HCT116 (cell line): ENCODE measurements around the gene LALBA.

Source experiments
- CTCF ChIP-seq, 3 experiments: fragments of 200-600 bp in 1 of 3; sonication (generic) in 1 of 3; IDR thresholded peaks in 2 of 3; conservative IDR thresholded peaks in 1 of 3; 2 replicates each; pipeline ENCODE4 v1.5.1; 2012 to 2017; ENCODE audit warnings: low read depth in 2 of 3, low read length in 2 of 3, antibody characterized with exemption in 1 of 3, borderline replicate concordance in 1 of 3, control low read depth in 1 of 3, mild to moderate bottlenecking in 1 of 3, mixed read lengths in 1 of 3, mixed run types in 1 of 3, moderate library complexity in 1 of 3; ENCODE audit not compliant: insufficient read depth in 1 of 3
- EZH2 ChIP-seq: fragments of 200-600 bp; sonication (generic); IDR thresholded peaks from 2 replicates; pipeline ENCODE4 v1.6.1; 2017; ENCODE audit warnings: antibody characterized with exemption, mixed run types
- MAX ChIP-seq: IDR thresholded peaks from 2 replicates; pipeline ENCODE4 v1.6.1; 2012
- POLR2A ChIP-seq: IDR thresholded peaks from 2 replicates; pipeline ENCODE4 v1.7.0; 2011; ENCODE audit warnings: borderline replicate concordance; ENCODE audit not compliant: insufficient read depth, insufficient read length; ENCODE audit errors: extremely low read depth
- REST ChIP-seq: IDR thresholded peaks from 2 replicates; pipeline ENCODE4 v1.6.1; 2012; ENCODE audit warnings: low read depth
- SP1 ChIP-seq: IDR thresholded peaks from 2 replicates; pipeline ENCODE4 v1.6.1; 2012; ENCODE audit warnings: low read depth
- TCF7L2 ChIP-seq: IDR thresholded peaks from 2 replicates; pipeline ENCODE4 v1.7.0; 2011; ENCODE audit warnings: borderline replicate concordance, inconsistent platforms; ENCODE audit not compliant: insufficient read depth, insufficient read length; ENCODE audit errors: extremely low read depth
- ZNF274 ChIP-seq: fragments of 200-500 bp; sonication (Bioruptor generic); IDR thresholded peaks from 2 replicates; pipeline ENCODE4 v1.6.1; 2014; ENCODE audit warnings: mild to moderate bottlenecking, low read depth, low read length, inconsistent platforms

- TF ChIP-seq CTCF (IDR thresholded peaks at IDR 0.05 in 2 of 3, conservative IDR thresholded peaks at IDR 0.05 in 1 of 3; ENCODE audit: borderline replicate concordance in 1 of 3, insufficient read depth in 1 of 3, low read depth in 2 of 3, low read length in 2 of 3) (no peak), SP1 (no peak), EZH2 (no peak), POLR2A (no peak), REST (no peak), MAX (no peak), TCF7L2 (no peak), ZNF274 (no peak)
These were observed 2.1 kb downstream of the LALBA start for GRCh38 chr12:48567731-48568130.
